Measurements from ENCODE around the gene BCAN. TPM values are rescaled to one million over a fixed set of nuclear protein-coding genes. Genes with fewer than 3 reads are reported as not detected.

Gene BCAN
- total RNA-seq, 1 experiment from 2014 or later, result 0.07 TPM

Other genes with a start within 250 kb of the BCAN start
- 23.8 and 26.3 TPM in 2 replicates for gene MEF2D, start 141.3 kb upstream of the BCAN start, total RNA-seq (2014; rRNA removed; shearing (Covaris generic))
- 27.6 and 28.7 TPM in 2 replicates for gene IQGAP3, start 69.6 kb upstream of the BCAN start, total RNA-seq (2014; rRNA removed; shearing (Covaris generic))
- gene TTC24, start 62.4 kb upstream of the BCAN start, total RNA-seq (2014; rRNA removed; shearing (Covaris generic)), result not detected in 2 replicates
- 235 and 249 TPM in 2 replicates for gene NAXE, start 50.3 kb upstream of the BCAN start, total RNA-seq (2014; rRNA removed; shearing (Covaris generic))
- gene GPATCH4, start 40.6 kb upstream of the BCAN start, total RNA-seq (2014; rRNA removed; shearing (Covaris generic)), result 28.7 and 36.7 TPM in 2 replicates
- gene HAPLN2, start 22.7 kb upstream of the BCAN start, total RNA-seq (2014; rRNA removed; shearing (Covaris generic)), result 0.52 TPM in 1 of 2 replicates, not detected in the other
- gene NES, start 35.3 kb downstream of the BCAN start, total RNA-seq (2014; rRNA removed; shearing (Covaris generic)), result 2.2 and 2.5 TPM in 2 replicates
- 1.2 and 1.8 TPM in 2 replicates for gene CRABP2, start 63.5 kb downstream of the BCAN start, total RNA-seq (2014; rRNA removed; shearing (Covaris generic))
- gene METTL25B, start 86.4 kb downstream of the BCAN start, total RNA-seq (2014; rRNA removed; shearing (Covaris generic)), result 24.6 and 32.1 TPM in 2 replicates
- 42.1 and 42.2 TPM in 2 replicates for gene ISG20L2, start 86.6 kb downstream of the BCAN start, total RNA-seq (2014; rRNA removed; shearing (Covaris generic))
- 175 and 203 TPM in 2 replicates for gene MRPL24, start 99.0 kb downstream of the BCAN start, total RNA-seq (2014; rRNA removed; shearing (Covaris generic))
- gene HDGF, start 109.6 kb downstream of the BCAN start, total RNA-seq (2014; rRNA removed; shearing (Covaris generic)), result 460 and 499 TPM in 2 replicates
- 52.0 and 67.4 TPM in 2 replicates for gene PRCC, start 125.4 kb downstream of the BCAN start, total RNA-seq (2014; rRNA removed; shearing (Covaris generic))
- 135 TPM in 2 replicates for gene SH2D2A, start 174.7 kb downstream of the BCAN start, total RNA-seq (2014; rRNA removed; shearing (Covaris generic))
- 0.17 and 0.42 TPM in 2 replicates for gene INSRR, start 217.0 kb downstream of the BCAN start, total RNA-seq (2014; rRNA removed; shearing (Covaris generic))
- 5.5 and 6.0 TPM in 2 replicates for gene NTRK1, start 218.7 kb downstream of the BCAN start, total RNA-seq (2014; rRNA removed; shearing (Covaris generic))

Data from NCI-H460 (cell line).